Measurements from ENCODE around the gene PRR18. TPM values are rescaled to one million over a fixed set of nuclear protein-coding genes. Genes with fewer than 3 reads are reported as not detected.

The PRR18 gene
- total RNA-seq, 1 experiment from 2014 or later, result not detected

DNA sequence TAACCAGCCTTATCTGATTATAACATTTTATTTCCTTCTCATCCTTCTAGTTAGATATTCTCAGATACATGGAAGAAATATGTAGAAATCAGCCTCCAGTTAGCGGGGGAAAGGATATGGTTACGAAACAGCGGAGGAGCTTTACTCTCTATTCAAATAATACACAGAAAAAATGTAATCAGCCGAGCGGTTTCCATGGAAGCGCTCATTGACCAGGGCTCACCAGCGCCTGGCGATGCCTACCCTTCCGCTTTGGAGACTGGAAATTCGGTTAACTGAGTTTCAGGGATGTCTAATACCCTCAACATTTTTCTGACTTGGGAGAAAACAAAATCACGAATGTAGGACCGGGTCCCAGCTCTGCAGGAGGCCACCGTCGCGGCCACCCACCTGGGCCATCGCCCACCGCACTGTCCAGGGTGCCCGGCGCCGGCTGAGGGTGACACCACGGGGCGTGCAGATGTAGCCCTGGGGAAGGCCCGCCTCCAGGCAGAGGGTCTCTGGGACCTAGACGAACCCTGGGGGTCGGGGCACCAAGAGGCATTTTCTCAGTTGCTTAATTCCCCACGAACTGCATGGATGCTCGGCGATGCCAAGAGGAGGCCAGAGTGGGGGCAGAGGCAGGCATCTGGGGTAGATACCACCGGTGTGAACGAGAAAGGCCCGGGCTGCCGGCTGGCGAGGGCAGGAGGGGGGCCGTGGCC lies 1.7 kb downstream of the PRR18 start:
- no peaks in the 10 kb centered on the region for H4K20me1 ChIP-seq (ENCODE audit: insufficient read depth, low read depth, low read length)
- no peak overlapping the region for H3K4me3 ChIP-seq (ENCODE audit: low read length)
- H3K27ac ChIP-seq (ENCODE audit: low read length), result no peak overlapping the region
- no peak overlapping the region for H3K9ac ChIP-seq (ENCODE audit: low read length)
- H3K4me2 ChIP-seq (ENCODE audit: low read depth, low read length, poor library complexity, severe bottlenecking), result no peak overlapping the region
- peaks cover 6% of the 10 kb centered on the region for H3K4me1 ChIP-seq (ENCODE audit: low read length)
- H3K36me3 ChIP-seq (ENCODE audit: insufficient read depth, low read length), result no peaks in the 10 kb centered on the region
- DNase-seq, result no peak
- no peak overlapping the region for H2AFZ ChIP-seq (ENCODE audit: low read length)
- H3K27me3 ChIP-seq (ENCODE audit: low read length), result no peaks in the 10 kb centered on the region
- H3K9me2 ChIP-seq (replicated peaks; ENCODE audit: insufficient read depth, low read length), result no peaks in the 10 kb centered on the region
- H3K79me2 ChIP-seq (ENCODE audit: low read length), result no peaks in the 10 kb centered on the region
- H3K9me3 ChIP-seq (ENCODE audit: low read length), result no peaks in the 10 kb centered on the region

DNA sequence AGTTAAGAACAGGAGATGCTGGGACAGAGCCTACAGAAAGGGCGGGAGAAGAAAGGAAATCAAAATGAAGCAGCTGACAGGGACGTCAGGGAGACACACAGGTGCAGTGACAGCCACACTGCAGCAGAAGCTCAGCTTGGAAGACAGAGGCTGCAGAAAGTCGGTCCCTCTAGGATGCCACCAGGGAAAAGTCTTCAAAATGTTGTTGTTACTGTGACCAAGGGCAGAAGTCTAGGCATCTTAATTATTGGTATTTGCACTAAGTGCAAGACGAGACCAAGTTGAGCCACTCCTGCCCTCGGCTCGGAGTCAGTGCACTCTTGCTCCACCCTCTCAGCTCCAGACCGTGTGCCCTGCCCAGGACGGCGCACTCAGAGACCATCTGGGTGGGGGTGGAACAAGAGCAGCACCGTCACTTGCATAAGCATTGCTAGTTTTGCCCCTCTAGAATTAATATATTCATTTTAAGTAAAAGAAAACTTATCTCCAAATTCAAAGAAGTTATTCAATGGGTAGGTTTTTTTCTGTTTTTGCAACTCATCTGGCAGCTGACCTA lies 2.6 kb downstream of the PRR18 start:
- no peak for DNase-seq
- Histone ChIP-seq H3K4me3 (ENCODE audit: low read length) (no peak overlapping the region), H3K27ac (ENCODE audit: low read length) (no peak overlapping the region), H3K9me2 (replicated peaks; ENCODE audit: insufficient read depth, low read length) (no peaks in the 10 kb centered on the region), H3K4me2 (ENCODE audit: low read depth, low read length, poor library complexity, severe bottlenecking) (no peak overlapping the region), H3K9ac (ENCODE audit: low read length) (no peak overlapping the region), H2AFZ (ENCODE audit: low read length) (no peak overlapping the region), H3K27me3 (ENCODE audit: low read length) (no peaks in the 10 kb centered on the region), H3K36me3 (ENCODE audit: insufficient read depth, low read length) (no peaks in the 10 kb centered on the region), H3K9me3 (ENCODE audit: low read length) (no peaks in the 10 kb centered on the region), H4K20me1 (ENCODE audit: insufficient read depth, low read depth, low read length) (no peaks in the 10 kb centered on the region), H3K79me2 (ENCODE audit: low read length) (no peaks in the 10 kb centered on the region), H3K4me1 (ENCODE audit: low read length) (peaks cover 6% of the 10 kb centered on the region)

DNA sequence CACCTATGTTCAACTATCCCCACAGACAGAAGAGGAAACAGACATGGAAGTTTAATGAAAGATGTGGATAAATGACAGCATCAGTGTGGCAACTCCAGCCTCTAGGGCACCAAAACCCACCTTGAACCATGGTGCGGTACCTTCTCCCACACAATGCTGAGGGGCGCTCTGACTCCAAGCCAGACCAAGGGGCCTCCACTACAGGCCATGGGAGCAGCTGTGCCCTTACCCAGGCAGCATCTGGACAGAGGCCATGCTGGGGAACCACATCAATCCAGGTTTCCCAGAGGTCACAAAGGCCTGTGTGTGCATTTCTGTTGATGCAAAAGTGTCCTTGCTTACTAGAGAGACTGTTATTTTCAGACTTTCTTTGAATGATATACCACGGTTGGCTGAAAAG lies 4.1 kb downstream of the PRR18 start:
- DNase-seq, result no peak
- Histone ChIP-seq H3K4me3 (ENCODE audit: low read length) (no peak overlapping the region), H3K27ac (ENCODE audit: low read length) (no peak overlapping the region), H3K36me3 (ENCODE audit: insufficient read depth, low read length) (no peaks in the 10 kb centered on the region), H3K4me1 (ENCODE audit: low read length) (peaks cover 6% of the 10 kb centered on the region), H3K4me2 (ENCODE audit: low read depth, low read length, poor library complexity, severe bottlenecking) (no peak overlapping the region), H3K79me2 (ENCODE audit: low read length) (no peaks in the 10 kb centered on the region), H3K9me2 (replicated peaks; ENCODE audit: insufficient read depth, low read length) (no peaks in the 10 kb centered on the region), H3K9me3 (ENCODE audit: low read length) (no peaks in the 10 kb centered on the region), H3K27me3 (ENCODE audit: low read length) (no peaks in the 10 kb centered on the region), H4K20me1 (ENCODE audit: insufficient read depth, low read depth, low read length) (no peaks in the 10 kb centered on the region), H2AFZ (ENCODE audit: low read length) (no peak overlapping the region), H3K9ac (ENCODE audit: low read length) (no peak overlapping the region)

DNA sequence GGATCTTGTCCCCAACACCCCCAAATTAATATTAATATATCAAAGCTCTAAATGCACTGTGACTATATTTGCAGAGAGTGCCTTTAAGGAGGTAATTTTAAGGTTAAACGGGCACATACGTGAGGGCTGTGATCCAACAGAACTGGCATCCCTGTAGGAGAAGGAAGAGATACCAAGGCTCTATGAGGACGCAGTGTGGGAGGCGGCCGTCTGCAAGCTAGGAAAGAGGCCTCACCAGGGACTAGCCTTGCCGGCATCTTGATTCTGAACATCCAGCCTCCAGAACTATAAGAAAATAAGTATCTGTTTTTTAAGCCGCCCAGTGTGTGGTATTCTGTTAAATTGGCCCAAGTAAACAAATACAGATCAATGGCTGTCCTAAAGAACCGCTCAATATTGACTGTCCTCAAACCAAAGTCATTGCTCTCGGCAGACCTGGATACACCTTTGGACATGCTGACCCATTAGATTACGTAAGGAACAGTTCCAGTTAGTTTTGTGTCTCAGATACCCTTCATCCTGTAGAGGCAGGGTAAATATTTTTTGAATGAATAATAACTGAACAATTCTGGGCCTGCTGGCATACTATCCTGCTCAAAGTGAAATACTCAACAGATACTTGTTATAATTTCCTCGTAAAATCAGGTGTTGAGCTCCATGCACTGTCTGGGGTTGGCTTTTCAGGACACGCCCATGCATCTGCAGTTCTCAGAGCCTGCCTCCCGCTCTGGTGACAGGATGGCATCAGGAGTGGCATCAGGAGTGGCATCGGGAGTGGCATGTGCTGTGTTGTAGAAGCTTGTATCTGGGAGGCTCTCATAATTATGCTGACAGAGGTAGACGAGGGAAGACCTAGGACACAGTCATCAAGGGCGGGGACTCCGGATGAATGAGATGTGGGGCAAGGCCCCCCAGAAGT lies 6.3 kb downstream of the PRR18 start:
- Histone ChIP-seq H3K36me3 (ENCODE audit: insufficient read depth, low read length) (no peaks in the 10 kb centered on the region), H3K9me2 (replicated peaks; ENCODE audit: insufficient read depth, low read length) (no peaks in the 10 kb centered on the region), H2AFZ (ENCODE audit: low read length) (no peak overlapping the region), H4K20me1 (ENCODE audit: insufficient read depth, low read depth, low read length) (no peaks in the 10 kb centered on the region), H3K4me2 (ENCODE audit: low read depth, low read length, poor library complexity, severe bottlenecking) (no peak overlapping the region), H3K4me3 (ENCODE audit: low read length) (no peak overlapping the region), H3K9ac (ENCODE audit: low read length) (no peak overlapping the region), H3K27ac (ENCODE audit: low read length) (no peak overlapping the region), H3K4me1 (ENCODE audit: low read length) (peaks cover 4% of the 10 kb centered on the region; the same call in 1 of the 2 replicates), H3K9me3 (ENCODE audit: low read length) (no peaks in the 10 kb centered on the region), H3K79me2 (ENCODE audit: low read length) (no peaks in the 10 kb centered on the region), H3K27me3 (ENCODE audit: low read length) (no peaks in the 10 kb centered on the region)
- DNase-seq, result no peak

DNA sequence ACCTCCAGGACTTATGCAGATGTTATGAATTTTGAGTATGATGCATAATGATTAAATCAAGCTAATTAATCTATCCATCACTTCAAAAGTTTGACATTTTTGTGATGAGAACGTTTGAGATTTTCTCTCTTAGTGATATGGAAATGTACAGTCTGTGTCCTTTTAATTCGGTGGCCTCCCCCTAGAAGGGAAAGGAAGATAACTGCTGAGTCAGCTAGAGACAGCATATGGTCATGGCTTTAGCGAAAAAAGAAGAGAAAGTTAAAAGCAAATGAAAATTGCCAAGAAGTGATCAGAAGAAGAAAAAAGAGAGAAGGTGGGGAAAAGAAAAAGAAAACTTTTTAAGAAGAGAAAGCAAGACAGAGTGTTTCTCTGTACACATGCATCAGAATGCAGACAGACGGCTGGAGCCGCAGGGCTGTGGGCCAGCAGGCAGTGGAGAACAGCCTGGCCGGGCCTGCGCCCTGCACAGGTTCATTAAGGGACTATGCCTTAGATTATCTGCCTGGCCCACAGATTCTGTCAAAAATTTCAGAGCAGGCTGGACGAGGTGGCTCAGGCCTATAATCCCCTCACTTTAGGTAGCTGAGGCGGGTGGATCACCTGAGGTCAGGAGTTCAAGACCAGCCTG lies 7.7 kb downstream of the PRR18 start:
- peaks cover 16% of the 10 kb centered on the region for H3K4me1 ChIP-seq (ENCODE audit: low read length)
- H3K4me2 ChIP-seq (ENCODE audit: low read depth, low read length, poor library complexity, severe bottlenecking), result no peak overlapping the region
- no peaks in the 10 kb centered on the region for H4K20me1 ChIP-seq (ENCODE audit: insufficient read depth, low read depth, low read length)
- H3K9me2 ChIP-seq (replicated peaks; ENCODE audit: insufficient read depth, low read length), result no peaks in the 10 kb centered on the region
- no peak overlapping the region for H3K4me3 ChIP-seq (ENCODE audit: low read length)
- H3K9ac ChIP-seq (ENCODE audit: low read length), result no peak overlapping the region
- no peak overlapping the region for H3K27ac ChIP-seq (ENCODE audit: low read length)
- no peaks in the 10 kb centered on the region for H3K27me3 ChIP-seq (ENCODE audit: low read length)
- H3K9me3 ChIP-seq (ENCODE audit: low read length), result no peaks in the 10 kb centered on the region
- H2AFZ ChIP-seq (ENCODE audit: low read length), result no peak overlapping the region
- no peaks in the 10 kb centered on the region for H3K79me2 ChIP-seq (ENCODE audit: low read length)
- no peak for DNase-seq
- no peaks in the 10 kb centered on the region for H3K36me3 ChIP-seq (ENCODE audit: insufficient read depth, low read length)

DNA sequence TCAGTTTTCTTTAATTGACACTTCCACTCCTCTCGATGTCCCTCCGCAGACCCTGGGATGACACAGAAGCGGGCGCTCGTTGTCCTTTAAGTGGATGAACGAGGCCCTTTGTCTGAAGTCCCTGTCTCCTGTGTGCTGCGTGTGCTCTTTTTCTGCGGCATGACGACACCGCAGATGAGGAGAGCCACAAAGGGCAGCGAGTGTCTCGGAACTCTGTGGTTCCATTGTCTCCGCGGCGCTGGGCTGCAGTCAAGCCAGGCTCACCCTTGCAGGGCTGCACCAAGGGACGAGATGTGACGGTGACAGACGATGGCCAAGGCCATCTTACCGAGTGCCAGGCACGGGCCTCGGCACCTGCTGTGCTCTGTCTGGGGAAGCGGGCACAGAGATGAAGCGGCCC lies 10.6 kb downstream of the PRR18 start:
- Histone ChIP-seq H3K4me2 (ENCODE audit: low read depth, low read length, poor library complexity, severe bottlenecking) (no peak overlapping the region), H3K9ac (ENCODE audit: low read length) (no peak overlapping the region), H3K9me2 (replicated peaks; ENCODE audit: insufficient read depth, low read length) (no peaks in the 10 kb centered on the region), H3K27ac (ENCODE audit: low read length) (no peak overlapping the region), H3K27me3 (ENCODE audit: low read length) (no peaks in the 10 kb centered on the region), H3K79me2 (ENCODE audit: low read length) (no peaks in the 10 kb centered on the region), H4K20me1 (ENCODE audit: insufficient read depth, low read depth, low read length) (no peaks in the 10 kb centered on the region), H3K4me3 (ENCODE audit: low read length) (no peak overlapping the region), H3K4me1 (ENCODE audit: low read length) (peaks cover 38% of the 10 kb centered on the region), H3K36me3 (ENCODE audit: insufficient read depth, low read length) (no peaks in the 10 kb centered on the region), H2AFZ (ENCODE audit: low read length) (no peak overlapping the region), H3K9me3 (ENCODE audit: low read length) (no peaks in the 10 kb centered on the region)
- no peak for DNase-seq

- Histone ChIP-seq H3K27ac (ENCODE audit: low read length) (no peak overlapping the region), H3K27me3 (ENCODE audit: low read length) (no peaks in the 10 kb centered on the region), H3K9me2 (replicated peaks; ENCODE audit: insufficient read depth, low read length) (no peaks in the 10 kb centered on the region), H3K4me2 (ENCODE audit: low read depth, low read length, poor library complexity, severe bottlenecking) (no peak overlapping the region), H4K20me1 (ENCODE audit: insufficient read depth, low read depth, low read length) (no peaks in the 10 kb centered on the region), H3K79me2 (ENCODE audit: low read length) (no peaks in the 10 kb centered on the region), H3K9ac (ENCODE audit: low read length) (no peak overlapping the region), H3K4me1 (ENCODE audit: low read length) (peaks cover 38% of the 10 kb centered on the region), H3K9me3 (ENCODE audit: low read length) (no peaks in the 10 kb centered on the region), H2AFZ (ENCODE audit: low read length) (no peak overlapping the region), H3K36me3 (ENCODE audit: insufficient read depth, low read length) (no peaks in the 10 kb centered on the region), H3K4me3 (ENCODE audit: low read length) (no peak overlapping the region)
- DNase-seq, result no peak
These were observed 11.9 kb downstream of the PRR18 start for GRCh38 chr6:166296035-166296883.
